ENCODE results near the gene RERG.

RERG gene

DNA sequence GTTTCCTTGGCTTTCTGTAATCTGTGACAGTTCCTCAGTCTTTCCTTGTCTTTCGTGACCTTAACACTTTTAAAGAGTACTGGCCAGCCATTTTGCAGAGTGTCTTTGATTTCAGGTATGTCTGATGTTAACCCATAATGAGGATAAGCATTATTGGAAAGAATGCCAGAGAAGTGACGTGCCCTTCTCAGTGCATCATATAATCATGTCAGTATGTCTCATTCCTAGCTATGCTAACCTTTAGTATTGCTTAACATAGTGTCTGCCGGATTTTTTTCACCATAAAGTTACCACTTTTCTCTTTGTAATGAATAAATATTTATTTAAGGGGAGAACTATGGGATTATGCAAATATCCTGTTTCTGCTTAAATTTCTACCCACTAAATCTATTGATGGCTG is 28.5 kb downstream of the RERG start:
- no peak overlapping the region for H3K4me3 ChIP-seq (ENCODE audit: low read depth, low read length)
- TF ChIP-seq CTCF (IDR thresholded peaks at IDR 0.05; ENCODE audit: insufficient read depth, low read length, missing control alignments): no peak
- ChIA-PET CTCF (no interaction called here), POLR2A (no interaction called here)
- DNase-seq (ENCODE audit: low read depth, low spot score): no peak

GRCh38 chr12:15188127-15188526 is 33.1 kb downstream of the RERG start:
- TF ChIP-seq CTCF (IDR thresholded peaks at IDR 0.05; ENCODE audit: insufficient read depth, low read length, missing control alignments): no peak
- CTCF ChIA-PET: no interaction called here

DNA sequence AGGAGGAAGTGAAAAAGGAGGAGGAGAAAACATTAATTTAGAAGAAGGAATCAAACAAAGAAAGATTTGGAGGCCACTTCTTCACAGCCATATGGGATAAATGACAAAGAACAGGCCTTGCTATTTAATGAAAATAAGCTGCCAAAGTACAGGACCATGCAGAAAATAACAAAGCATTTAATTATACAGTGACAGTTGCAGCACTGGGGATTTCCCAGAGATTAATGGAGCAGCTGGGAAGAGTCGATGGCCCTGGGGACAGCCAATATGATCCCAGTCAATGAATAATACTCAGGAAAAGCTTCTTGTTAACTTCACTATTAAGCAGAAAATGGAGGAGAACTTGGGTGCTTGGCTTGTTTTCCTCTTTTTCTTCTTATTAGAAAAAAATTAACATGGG is 34.6 kb downstream of the RERG start:
- no peak overlapping the region for H3K4me3 ChIP-seq (ENCODE audit: low read depth, low read length)
- no peak for TF ChIP-seq CTCF (IDR thresholded peaks at IDR 0.05; ENCODE audit: insufficient read depth, low read length, missing control alignments)
- no peak for DNase-seq (ENCODE audit: low read depth, low spot score)
- ChIA-PET POLR2A (no interaction called here), CTCF (interaction anchor here (1.4 kb wide), 1 partner anchor 34 kb away, joined by 5 read pairs; the partner anchor contains the start of gene RERG)

More at GRCh38 chr12:15188127-15188526, 33.1 kb downstream of the RERG start:
- no peak overlapping the region for H3K4me3 ChIP-seq (ENCODE audit: low read depth, low read length)
- no peak for DNase-seq (ENCODE audit: low read depth, low spot score)
- POLR2A ChIA-PET: no interaction called here

- ChIA-PET POLR2A (no interaction called here), CTCF (interaction anchor here (0.7 to 1.0 kb wide), 3 partner anchors 8 to 84 kb away, joined by 3 read pairs; no protein-coding TSS in a partner anchor)
- no peak for TF ChIP-seq CTCF (IDR thresholded peaks at IDR 0.05; ENCODE audit: insufficient read depth, low read length, missing control alignments)
- DNase-seq (ENCODE audit: low read depth, low spot score): no peak
- no peak overlapping the region for H3K4me3 ChIP-seq (ENCODE audit: low read depth, low read length)
Measured at GRCh38 chr12:15184484-15184883, 36.7 kb downstream of the RERG start.

GRCh38 chr12:15183821-15184220 is 37.4 kb downstream of the RERG start:
- DNase-seq (ENCODE audit: low read depth, low spot score): no peak
- no peak overlapping the region for H3K4me3 ChIP-seq (ENCODE audit: low read depth, low read length)
- TF ChIP-seq CTCF (IDR thresholded peaks at IDR 0.05; ENCODE audit: insufficient read depth, low read length, missing control alignments): no peak
- ChIA-PET CTCF (interaction anchor here (0.9 kb wide), 1 partner anchor 37 kb away, joined by 3 read pairs; the partner anchor contains the start of gene RERG), POLR2A (no interaction called here)

DNA sequence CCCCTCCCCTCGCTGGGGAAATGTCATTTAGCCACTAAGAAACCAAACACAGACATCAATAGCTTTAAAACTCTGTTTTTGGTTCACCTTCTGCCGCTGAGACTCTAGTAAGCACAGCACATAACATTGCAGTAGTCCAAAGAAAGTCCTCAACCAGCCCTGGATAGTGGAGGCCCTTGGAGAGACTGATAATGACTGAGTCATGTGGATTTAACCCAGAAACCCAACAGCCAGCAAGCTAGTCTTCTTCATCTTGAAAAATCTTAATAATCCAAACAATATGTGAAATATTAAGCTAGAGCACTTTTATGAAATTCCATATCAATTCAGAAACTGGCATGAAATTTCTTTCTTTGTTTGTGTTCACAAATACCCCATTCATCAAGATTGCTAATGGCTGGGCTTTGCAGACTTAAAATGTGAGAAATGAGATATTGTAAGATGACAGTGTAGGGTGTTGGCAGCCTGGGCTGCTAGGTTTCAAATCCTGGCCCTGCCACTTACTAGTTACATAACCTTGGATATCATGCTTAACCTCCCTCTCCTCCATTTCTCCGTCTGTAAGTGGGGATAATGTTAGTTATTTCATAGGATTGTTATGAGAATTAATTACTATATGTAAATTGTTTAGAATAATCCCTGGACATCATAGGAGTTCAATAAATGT is 40.1 kb downstream of the RERG start:
- ChIA-PET CTCF (interaction anchor here (1.3 to 1.9 kb wide), 3 partner anchors 39 to 89 kb away, joined by 3 to 10 read pairs (median 3); partner anchors contain the start of gene RERG), POLR2A (no interaction called here)
- H3K4me3 ChIP-seq (ENCODE audit: low read depth, low read length): no peak overlapping the region
- TF ChIP-seq CTCF (IDR thresholded peaks at IDR 0.05; ENCODE audit: insufficient read depth, low read length, missing control alignments): no peak
- DNase-seq (ENCODE audit: low read depth, low spot score): no peak

All from AG04449 (cell line).